Activated CD4-positive, alpha-beta T cell treated with anti-CD3 and anti-CD28 coated beads, Interleukin-2, amount 50 U/mL, for 48 hours (primary cell): ENCODE results near the gene PSMG3.

Experiments
- DNase-seq, 2 experiments: peaks; one replicate each; pipeline ENCODE4 v3.0.0-alpha.2; 2020

The PSMG3 gene

DNA sequence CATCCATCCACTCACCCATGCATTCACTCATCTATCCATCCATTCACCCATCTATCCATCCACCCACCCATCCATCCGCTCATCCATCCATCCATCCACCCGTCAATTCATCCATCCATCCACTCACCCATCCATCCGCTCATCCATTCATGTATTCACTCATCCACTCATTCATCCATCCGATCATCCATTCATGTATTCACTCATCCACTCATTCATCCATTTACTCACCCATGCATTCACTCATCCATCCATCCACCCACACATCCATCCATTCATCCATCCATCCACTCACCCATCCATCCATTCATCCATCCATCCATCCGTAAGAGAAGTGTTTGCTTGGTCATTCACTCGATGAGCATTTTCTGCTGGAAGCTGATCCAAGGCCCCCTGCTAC, 8.7 kb upstream of the PSMG3 start:
- DNase-seq: no peak

DNA sequence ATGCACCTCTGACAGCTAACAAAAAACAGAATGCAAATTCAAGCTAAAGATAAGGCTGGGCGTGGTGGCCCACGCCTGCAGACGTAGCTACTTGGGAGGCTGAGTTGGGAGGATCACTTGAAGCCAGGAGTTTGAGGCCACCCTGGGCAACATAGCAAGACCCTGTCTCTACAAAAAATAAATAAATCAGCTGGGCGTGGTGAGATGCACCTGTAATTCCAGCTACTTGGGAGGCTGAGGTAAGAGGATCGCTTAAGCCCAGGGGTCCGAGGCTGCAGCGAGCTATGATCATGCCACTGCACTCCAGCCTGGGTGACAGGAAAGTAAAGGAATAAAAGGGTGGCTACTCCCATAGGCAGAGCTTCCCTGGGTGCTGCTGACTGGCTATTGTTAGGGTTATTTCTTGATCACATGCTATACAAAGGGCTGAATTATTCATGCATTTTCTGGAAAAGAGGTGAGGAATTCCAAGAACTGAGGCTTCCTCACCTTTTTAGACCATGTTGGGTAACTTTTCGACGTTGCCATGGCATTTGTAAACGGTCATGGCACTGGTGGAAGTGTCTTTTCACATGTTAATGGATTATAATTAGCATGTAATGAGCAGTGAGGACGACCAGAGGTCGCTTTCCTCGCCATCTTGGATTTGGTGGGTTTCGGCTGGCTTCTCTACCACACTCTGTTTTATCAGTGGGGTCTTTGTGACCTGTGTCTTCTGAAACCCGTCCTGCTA, 6.9 kb upstream of the PSMG3 start:
- no peak for DNase-seq

DNA sequence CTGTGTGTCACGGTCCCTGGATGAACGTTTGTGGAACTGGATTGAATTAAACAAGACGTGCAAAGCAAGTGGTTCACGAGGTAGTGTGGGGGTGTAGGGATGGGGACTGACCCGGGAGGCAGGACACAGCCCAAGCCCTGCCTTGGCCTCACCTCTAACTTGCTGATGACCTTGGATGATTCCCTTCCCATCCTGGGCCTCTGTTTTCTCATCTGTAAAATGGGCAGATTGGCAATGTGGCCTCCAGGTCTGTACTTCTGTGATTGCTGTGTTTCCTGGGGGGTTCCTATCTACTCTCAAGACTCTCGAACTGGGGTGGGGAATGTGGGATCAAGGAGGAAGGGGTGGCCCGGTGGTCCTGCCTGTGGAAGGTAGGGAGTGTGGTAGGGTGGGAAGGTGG, 6.0 kb upstream of the PSMG3 start:
- DNase-seq: no peak

DNA sequence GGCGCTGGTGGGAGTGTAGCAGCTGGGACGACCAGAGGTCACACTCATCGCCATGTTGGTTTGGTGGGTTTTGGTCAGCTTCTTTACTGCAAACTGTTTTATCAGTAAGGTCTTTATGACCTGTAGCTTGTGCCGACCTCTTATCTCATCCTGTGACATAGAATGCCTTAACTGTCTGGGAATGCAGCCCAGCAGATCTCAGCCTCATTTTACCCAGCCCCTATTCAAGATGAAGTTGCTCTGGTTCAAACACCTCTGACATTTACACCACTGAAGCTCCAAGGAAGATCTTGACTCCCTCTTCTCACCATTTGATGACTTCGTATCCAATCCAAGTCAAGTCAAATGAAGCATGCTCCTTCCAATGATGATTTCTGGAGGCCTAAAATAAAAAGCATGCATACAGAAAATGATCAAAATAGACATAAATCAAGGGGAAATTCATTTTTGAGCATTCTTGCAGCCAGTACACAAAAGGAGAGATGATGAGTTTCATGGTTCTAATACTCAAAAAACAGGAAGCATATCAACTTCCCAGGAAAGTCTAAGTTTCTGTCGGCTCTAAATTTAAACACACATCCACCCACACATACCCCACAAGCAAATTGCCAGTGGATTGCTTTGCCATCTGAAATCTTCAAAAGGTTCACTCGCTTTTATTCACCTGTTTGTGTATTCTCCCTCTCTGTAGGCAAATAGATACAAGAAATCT, 2.4 kb upstream of the PSMG3 start:
- DNase-seq: no peak

DNA sequence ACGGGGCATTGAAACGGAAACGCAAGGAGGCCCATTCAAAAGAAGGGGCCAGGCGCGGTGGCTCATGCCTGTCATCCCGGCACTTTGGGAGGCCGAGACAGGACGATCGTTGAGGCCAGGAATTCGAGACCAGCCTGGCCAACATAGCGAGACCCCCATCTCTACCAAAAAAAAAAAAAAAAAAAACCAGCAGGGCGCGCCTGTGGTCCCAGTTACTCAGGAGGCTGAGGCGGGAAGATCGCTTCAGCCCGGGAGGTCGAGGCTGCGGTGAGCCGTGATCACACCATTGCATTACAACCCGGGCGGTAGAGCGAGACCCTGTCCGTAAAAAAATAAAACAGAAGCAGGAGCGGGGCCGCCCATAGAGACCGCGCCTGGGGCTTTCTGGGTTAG, 396 bp downstream of the PSMG3 start:
- no peak for DNase-seq

DNA sequence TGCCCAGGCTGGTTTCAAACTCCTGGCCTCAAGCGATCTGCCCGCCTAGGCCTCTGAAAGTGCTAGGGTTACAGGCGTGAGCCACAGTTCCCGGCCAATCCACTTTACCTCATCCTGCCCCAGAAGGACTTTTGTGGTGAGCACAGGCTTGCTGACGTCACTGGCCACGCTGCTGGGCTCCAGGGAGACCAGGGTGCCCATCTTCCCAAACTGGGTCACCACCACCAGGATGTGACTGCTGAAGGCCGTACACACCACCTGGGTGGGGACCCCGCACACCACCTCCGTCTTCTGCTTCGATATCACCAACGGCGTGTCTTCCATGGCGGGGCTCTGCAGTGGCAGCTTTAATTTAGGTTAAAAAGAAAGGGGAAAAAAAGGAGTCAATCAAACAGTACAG, 816 bp downstream of the PSMG3 start:
- peak; percentile 59 to 71 for DNase-seq

DNA sequence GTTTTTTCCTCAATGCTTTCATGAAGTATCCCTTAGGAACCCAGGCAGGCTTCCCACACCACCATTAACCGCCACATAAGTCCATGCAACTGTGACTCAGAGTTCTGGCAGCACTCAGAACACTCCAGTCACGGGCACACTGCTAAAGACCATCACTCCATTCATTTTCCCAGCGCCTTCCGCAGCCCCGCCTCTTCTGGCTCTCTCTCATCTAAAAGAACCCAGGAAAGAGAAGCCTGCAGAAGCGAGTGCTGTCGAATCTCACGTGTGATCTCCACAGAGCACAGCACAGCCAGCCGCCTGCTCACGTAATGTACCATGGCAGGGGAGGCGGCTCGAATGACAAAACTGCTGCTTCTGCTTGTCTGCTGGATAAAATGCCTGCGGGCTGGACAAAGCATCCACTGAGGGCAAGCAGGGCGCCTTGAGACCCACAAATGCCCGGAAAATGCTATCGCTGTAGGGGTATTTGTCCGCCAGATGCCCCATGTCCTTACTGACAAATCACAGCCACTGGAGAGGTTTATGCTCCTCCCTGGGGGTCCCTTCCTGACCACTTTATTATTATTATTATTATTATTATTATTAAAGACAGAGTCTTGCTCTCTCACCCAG, 1.8 kb downstream of the PSMG3 start:
- no peak for DNase-seq

DNA sequence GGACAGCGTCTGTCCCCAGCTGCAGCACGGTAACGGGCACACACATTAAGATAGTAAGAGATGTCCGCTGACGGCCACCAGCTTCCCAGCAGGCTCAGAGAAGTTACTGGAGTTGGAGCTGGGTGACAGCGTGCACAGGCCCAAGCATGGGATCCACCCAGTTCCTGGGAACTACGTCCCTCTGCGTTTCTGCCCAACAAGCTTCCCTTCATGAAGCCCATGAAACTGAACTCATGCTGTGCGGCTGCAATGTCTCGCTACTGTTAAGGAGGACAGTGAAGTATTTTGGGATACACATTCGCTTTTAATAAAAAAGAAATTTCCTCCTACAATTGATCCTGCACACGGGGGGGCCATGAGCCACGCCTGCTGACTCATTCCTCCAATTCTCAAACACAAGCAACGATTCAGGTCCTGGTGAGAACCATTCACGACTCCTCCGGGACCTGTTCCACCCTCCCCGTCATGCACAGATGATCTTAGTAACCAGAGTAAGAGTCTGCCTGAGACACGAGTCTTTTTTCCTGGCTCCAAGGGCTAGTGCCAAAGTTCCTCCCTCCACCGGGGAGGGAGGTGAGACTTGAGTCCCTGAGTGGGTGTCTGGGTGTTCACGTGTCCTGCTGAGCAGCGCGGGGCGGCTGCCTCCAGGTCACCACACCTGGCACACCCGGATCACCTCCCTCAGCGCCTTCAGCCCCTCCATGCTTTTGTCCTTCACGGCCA, 2.6 kb downstream of the PSMG3 start:
- DNase-seq: no peak

DNA sequence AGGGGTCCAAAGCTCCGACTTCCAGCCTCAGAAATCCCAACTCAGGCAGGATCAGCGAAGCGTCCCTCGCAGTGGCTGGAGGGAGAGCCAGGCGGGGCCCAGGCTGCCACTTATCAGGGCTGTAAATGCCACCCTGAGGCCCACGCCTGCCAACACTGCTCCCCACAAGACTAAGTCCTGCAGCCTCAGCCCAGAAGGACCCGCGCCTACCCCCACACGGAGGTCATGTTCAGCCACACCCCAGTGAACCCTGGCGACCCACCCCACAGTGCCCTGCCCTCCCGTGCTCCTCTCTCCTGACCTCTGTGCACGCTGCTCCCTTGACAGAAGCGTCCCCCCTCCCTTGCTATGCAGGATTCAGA, 3.2 kb downstream of the PSMG3 start:
- DNase-seq: no peak

DNA sequence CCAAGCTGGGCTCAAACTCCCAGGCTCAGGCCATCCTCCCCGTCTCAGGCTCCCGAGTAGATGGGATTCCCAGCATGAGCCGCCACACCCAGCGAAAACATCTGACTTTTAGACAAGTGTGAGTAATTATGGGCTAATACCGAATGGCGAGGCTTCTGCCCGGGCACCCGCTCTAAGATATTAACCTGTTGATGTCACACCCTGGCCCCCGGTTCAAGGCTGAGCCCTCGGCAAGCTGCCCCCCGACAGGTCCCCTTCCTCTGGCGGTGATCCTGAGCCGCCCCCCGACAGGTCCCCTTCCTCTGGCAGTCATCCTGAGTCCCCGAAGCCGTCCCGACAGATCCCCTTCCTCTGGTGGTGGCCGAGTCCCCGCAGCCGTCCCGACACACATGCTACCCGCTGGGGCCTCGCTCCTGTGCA, 5.2 kb downstream of the PSMG3 start:
- no peak for DNase-seq

DNA sequence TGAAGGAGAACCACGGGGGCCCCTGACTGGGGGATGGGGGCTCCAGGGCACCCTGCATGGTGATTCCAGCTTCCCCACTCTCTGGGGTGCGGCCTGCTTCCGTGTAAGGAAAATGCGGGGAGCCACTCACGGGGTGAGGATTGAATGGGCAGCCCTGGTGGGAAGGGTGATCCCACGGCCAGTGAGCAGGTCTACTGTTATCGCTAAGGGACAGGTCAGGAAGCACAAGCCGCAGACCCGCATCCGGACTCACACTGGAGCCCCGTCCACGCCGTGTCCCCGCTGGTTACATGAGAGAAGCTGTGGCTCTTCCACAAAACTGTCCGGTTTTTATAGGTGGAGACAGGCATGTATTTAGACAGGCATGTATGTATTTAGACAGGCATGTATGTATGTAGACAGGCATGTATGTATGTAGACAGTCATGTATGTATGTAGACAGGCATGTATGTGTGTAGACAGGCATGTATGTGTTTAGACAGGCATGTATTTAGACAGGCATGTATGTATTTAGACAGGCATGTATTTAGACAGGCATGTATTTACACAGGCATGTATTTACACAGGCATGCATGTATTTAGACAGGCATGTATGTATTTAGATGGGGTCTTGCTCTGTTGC, 5.7 kb downstream of the PSMG3 start:
- DNase-seq: no peak

DNA sequence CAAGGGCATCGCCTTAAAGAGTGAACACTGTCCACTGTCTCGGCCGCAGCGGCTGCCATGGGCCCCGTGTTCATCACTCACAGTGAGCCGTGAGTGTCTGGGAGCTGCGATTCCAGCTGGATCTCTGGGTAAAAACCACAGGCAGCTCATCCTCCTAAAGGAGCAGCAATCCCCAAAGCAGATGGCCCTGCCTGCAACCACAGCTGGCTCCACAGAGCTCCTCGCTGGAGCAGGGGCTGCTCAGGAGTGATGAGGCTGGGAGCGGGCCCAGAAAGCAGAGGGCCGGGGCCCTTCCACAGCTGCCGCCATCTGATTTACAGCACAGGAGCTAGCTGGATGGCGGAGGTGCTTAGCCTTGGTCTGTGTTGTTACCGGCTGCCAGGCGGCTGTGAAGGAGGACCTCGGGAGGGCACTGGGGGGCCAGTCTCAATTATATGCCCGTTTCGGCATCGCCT, 7.2 kb downstream of the PSMG3 start:
- no peak for DNase-seq

DNA sequence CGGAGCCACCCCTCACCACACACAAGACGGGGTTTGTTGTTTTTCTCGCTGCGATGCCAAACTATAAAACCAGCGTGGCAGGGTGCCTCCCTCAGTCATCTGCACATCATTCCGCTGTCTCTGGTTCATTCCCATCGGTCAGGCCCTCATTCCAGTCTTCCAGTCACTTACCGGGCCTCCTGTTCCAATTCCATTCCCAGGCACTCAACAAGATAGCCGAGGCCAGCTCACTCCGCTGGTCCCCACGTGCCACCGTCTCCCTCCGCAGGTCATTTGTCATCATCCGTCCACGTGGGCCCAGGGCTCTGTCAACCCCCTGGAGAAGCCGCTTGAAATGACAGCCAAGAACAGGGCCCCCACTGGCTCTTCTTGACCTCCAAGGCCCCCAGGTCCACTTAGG, 7.7 kb downstream of the PSMG3 start:
- no peak for DNase-seq

DNA sequence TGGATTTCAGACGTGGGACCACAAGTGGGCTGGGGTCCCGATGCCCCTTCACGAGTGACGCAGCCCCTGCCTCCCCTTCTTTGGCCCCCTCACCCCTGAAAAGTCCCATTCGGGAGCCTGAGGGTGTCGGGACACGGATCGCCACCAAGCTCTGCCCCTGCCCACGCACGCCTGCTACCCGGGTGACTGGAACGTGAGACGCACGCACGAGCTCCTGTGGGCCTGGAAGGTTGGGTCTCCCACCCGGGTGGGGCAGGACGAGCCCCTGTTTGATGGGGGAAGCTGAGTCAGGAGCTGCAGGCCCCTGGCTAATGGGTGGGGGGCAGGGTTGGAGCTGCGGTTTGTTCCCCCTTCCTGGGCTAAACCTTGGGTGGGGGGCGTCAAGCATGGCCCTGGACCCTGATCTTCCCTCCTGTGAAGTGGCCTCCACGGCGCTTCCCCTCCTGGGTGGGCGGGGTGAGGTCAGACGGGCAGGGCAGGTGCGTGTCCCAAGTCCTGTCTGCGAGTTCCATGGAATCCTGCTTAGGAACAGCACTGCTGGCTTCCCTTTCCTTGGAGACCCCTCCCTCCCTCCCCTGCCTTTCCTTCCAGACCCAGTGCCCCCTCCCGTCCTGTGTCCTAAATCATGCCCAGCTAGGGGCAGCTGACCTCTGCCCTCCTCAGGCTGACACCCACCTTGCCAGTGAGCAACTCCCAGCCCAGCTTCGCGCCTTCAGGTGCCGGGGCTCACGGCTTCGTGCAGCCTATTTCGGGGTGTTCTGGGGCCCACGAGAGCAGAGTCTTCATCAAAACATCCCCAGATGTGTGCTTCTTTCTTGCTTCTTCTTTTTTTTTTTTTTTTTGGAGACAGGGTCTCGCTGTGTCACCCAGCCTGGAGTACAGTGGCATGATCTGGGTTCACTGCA, 8.5 kb downstream of the PSMG3 start:
- DNase-seq: no peak

DNA sequence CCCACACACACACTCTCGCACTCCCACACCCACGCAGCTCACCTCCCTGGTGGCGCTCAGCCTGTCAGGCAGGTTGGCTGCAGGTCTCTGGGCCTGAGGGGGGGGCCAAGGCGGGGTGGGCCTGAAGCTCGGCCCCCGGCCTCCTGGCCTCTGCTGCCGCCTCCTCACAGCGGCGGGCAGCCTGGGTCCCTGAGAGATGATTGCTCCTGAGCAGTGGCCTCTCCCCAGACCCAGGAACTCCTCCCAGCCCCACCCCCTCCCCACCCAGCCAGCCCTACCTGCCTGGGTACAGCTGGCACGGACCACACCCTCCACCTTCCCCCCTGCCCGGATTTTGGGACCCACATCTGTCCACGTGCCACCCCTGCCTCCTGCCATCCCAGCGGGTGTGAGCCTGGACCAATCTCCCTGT, 9.2 kb downstream of the PSMG3 start:
- no peak for DNase-seq

DNA sequence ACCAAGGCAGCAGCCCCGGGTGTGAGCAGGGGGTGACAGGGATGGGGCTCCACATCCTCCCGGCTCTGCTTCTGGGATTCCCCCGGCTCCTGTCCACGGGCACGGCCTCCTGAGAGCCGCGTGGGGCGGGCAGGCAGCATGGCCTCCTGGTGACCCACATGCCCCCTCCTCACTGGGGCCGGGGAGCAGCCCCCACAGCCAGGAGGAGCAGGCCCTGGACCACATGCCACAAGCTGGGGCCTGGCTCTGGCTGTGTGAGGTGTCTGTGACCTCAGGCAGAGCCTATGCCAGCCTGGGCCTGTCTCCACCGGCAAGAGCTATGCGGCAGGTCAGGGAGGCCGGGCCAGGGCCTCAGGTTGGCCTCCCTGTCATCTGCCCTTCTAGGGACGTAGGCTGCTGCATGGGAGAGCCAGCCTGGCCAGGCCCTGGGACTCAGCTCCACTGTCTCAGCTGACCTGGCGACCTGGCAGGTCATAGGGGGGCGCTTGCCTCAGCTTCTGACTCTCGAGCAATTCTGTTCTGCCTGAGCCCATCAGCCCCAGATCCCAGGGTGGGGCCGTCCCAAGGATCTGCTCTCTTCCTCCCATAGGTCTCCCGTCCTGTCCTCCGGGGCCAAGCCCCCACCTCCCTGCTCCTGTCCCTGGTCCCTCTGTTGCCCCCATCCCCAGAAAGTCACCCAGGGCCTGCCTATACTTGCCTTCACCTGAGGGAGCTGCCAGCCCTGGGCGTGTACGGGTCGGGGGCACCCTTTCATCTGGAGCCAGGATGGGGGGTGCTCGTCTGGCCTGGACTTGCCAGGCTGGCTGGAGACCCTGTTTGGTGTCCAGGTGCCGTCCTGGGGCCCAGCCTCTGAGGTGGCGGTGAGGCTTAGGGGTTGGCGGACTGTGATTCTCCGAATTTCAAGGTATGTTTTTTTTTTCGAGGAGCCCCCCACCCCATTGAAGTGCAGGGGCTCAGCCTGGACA, 9.9 kb downstream of the PSMG3 start:
- DNase-seq: no peak

DNA sequence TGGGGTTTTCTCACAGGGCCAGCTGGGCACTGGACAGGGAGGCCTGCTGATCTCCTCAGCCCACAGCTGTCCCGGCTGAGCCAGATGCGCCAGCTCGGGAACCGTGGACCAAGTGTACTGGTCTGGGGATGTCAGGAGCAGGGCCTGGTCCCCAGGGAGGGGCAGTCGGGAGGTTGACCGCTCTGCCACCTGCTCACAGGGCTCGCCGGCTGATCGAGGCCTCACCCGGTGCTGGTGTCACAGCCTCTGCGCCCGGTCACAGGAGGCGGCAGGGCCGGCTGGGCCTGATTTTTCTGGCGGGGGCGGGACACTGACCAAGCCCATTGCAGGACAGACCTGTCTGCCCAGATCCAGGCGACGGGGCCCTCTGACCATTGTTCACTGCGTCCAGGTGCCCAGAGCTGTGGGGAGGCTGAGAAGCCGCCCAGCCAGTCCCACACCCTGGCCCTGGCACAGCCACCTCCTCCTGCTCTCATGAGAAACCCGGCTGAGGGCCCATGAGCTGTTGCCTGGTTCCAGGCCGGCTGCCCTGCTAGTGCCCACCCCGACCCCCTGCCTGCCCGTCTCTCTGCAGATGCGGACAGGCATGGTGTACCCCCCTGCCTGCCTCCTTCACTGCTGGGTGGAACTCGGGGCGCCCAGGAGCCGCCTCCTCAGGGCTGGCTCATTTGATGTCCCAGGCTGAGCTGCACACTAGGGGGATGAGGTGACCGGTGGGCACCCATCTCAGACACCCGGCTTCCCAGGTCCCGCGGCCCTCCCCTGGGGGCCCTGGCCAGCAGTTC, 10.8 kb downstream of the PSMG3 start:
- no peak for DNase-seq

DNA sequence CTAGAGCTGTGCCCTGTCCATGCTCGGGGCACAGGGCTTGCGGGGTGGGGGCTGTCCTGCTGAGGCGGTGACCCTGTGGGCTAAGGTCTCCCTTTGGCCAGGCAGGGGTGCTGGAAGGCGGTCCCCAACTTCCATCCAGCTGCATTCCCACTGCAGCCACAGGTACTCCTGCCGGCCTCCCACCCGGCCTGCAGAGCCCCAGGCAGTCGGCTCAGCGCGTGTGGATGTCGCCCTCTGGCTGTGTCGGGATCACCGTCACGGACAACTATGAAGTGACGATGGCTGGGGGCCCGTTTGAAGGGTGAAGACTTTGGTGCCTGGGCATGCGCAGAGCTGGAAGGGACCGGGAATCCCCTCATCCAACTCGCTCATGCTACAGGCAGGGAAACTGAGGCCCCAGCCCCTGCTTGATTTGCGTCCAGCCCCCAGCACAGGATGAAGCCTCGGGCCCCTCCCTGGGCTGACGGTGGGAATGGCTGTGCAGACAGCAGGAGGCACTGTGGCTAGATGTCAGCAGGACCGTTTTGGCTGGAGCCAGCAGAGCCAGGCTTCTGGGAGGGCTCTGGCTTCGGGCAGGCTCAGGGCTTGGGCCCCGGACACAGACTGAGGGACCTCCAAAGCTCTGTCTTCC, 11.5 kb downstream of the PSMG3 start:
- no peak for DNase-seq

DNA sequence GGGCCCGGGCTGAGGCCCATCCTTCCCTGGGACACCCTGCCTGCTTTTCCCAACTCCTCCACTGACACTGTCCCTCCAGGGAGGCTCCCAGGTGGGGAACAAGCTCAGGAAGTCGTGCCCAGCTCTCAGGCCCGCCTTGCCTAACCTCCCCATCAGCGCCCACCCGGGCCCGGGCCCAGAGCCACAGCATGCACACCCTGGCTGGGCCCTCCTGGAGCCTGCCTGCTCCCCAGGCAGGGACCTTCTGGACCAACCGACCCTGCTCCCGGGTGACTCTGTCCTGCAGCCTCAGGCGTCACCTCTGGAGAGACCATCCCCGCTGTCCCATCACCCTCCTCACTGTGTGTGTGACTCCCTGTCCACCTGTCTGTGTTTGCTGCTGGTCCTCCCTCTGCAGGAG, 12.1 kb downstream of the PSMG3 start:
- DNase-seq: no peak
